ENCODE data around the gene KRTAP4-5.
"Not testable (repeated sequence)": the region's sequence is repeated elsewhere in the genome, so short reads cannot be mapped to it uniquely, and the experiment has no call there.

The KRTAP4-5 gene

DNA sequence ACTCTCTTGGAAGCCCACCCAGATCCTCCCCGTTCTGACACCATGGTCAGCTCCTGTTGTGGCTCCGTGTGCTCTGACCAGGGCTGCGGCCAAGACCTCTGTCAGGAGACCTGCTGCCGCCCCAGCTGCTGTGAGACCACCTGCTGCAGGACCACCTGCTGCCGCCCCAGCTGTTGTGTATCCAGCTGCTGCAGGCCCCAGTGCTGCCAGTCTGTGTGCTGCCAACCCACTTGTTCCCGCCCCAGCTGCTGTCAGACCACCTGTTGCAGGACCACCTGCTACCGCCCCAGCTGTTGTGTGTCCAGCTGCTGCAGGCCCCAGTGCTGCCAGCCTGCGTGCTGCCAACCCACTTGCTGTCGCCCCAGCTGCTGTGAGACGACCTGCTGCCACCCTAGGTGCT is 44.3 kb downstream of the KRTAP4-5 start, which contains the start of gene KRTAP4-9:
Gene KRTAP4-9 (plus strand): TSS at position 43 of the 400 bp plus-strand sequence. CDS start 0 bp downstream, at position 43.
- DNase-seq, result not testable (repeated sequence)

DNA sequence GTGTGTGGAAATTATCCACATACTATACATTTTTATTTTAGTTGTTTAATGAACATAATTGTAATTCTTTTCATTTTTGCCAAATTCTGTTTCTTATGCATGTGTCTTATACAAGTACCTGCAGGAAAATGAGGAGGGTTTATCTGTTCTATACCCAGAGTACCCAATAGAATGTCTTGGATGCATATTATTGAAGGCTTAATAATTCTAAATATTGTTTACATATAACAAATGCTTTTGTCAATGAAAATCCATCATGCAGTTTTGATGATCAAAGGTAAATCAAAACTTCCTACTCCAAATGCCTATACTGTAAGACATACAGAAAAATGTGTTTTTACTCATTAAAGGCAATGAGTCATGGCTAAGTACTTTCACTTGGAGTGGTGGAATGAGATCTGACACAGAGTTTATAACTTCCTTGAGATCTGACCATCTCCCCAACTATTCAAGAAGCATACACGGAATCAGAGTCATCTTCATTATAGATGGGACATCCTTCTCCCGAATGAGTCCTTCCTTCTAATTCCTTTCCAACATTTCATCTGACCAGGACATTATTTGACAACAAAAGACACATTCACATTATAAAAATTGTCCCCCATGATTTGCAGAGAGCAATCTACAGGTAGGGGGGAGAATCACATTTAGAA is 45.1 kb downstream of the KRTAP4-5 start:
- not testable (repeated sequence) for DNase-seq

GRCh38 chr17:41103896-41104295 is 45.7 kb downstream of the KRTAP4-5 start:
- no peak for DNase-seq

- no peak for DNase-seq
Measured at GRCh38 chr17:41101586-41102259, 47.9 kb downstream of the KRTAP4-5 start, which contains the start of gene KRTAP4-16. Gene KRTAP4-16, minus strand, starts transcription at chr17:41102209. Its CDS starts 0 bp downstream, at chr17:41102209.

GRCh38 chr17:41099682-41100480 is 49.7 kb downstream of the KRTAP4-5 start:
- not testable (repeated sequence) for DNase-seq

Measured in activated naive CD4-positive, alpha-beta T cell (primary cell).